Measurements from ENCODE around the gene MAN1C1. TPM values are rescaled to one million over a fixed set of nuclear protein-coding genes. Genes with fewer than 3 reads are reported as not detected.

MAN1C1 gene
- total and polyA plus RNA-seq, 2 donors (not counting 3 experiments of a cell fraction or from before 2014, with no cell fraction given): 1.5 to 4.0 TPM

- no peaks in the 10 kb centered on the region for H3K27me3 ChIP-seq (ENCODE audit: control insufficient read depth in 2 of 2, insufficient read depth in 2 of 2, low read length in 2 of 2)
- DNase-seq (ENCODE audit: low read depth, low spot score) (no peak), FAIRE-seq (no peak)
- no peak overlapping the region for H2AFZ ChIP-seq (ENCODE audit: low read depth, low read length)
- H3K9ac ChIP-seq (replicated peaks; ENCODE audit: extremely low read depth, insufficient read depth, low read length): no peak overlapping the region
- H3K9me3 ChIP-seq (replicated peaks; ENCODE audit: control insufficient read depth, insufficient read depth, low read length): no peaks in the 10 kb centered on the region
- no peaks in the 10 kb centered on the region for H3K9me1 ChIP-seq (replicated peaks; ENCODE audit: control insufficient read depth, extremely low read depth, insufficient read depth, low read length)
- POLR2A ChIA-PET: no interaction called here
- intact Hi-C loops (cut with micrococcal nuclease): no loop called here
- dilution Hi-C loops (cut with MboI; ENCODE audit: extremely low pct_ligation_motif_present, low sequenced_read_pairs): no loop called here
- no peak overlapping the region for H3K4me3 ChIP-seq (replicated peaks in 1 of 3; ENCODE audit: insufficient read depth in 1 of 3, low read depth in 1 of 3, low read length in 3 of 3)
- no peak overlapping the region for H3K27ac ChIP-seq (ENCODE audit: insufficient read depth, low read depth, low read length)
- H3K36me3 ChIP-seq (ENCODE audit: control insufficient read depth in 2 of 2, extremely low read depth in 1 of 2, insufficient read depth in 2 of 2, low read length in 2 of 2): peaks cover 4 to 25% of the 10 kb centered on the region in 2 experiments
- BruUV-seq (replicated peaks): no TSS peak
- H3K4me1 ChIP-seq (ENCODE audit: control insufficient read depth, extremely low read depth, insufficient read depth, low read length): peaks cover 12% of the 10 kb centered on the region
- CTCF ChIA-PET: interaction anchor here (0.7 kb wide), 1 partner anchor 50 kb away, joined by 3 read pairs; the partner anchor contains the start of gene PAQR7
- TF ChIP-seq POLR2AphosphoS5 (IDR thresholded peaks at IDR 0.05; ENCODE audit: insufficient read depth, low read depth, low read length): no peak
- no peak for TF ChIP-seq EZH2 (IDR thresholded peaks at IDR 0.05; ENCODE audit: borderline replicate concordance, low read depth, low read length, severe bottlenecking)
- no peak for TF ChIP-seq FOS (IDR thresholded peaks at IDR 0.05; ENCODE audit: borderline replicate concordance, insufficient read depth, low read length)
- TF ChIP-seq JUN (IDR thresholded peaks at IDR 0.05; ENCODE audit: borderline replicate concordance, insufficient read depth, insufficient read length, low read depth): no peak
- TF ChIP-seq CTCF (IDR thresholded peaks at IDR 0.05; ENCODE audit: extremely low read depth in 1 of 2, insufficient read depth in 1 of 2, low read depth in 1 of 2, low read length in 2 of 2): no peak
- TF ChIP-seq GATA2 (IDR thresholded peaks at IDR 0.05; ENCODE audit: insufficient read depth, insufficient read length, low read depth, low read length): no peak
- no peak for TF ChIP-seq POLR2A (IDR thresholded peaks at IDR 0.05; ENCODE audit: low read depth, low read length)
- no peak for TF ChIP-seq MYC (IDR thresholded peaks at IDR 0.05; ENCODE audit: low read depth, low read length)
- TF ChIP-seq, protein P1, sequence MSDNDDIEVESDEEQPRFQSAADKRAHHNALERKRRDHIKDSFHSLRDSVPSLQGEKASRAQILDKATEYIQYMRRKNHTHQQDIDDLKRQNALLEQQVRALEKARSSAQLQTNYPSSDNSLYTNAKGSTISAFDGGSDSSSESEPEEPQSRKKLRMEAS (IDR thresholded peaks at IDR 0.05; ENCODE audit: insufficient read depth, insufficient read length): no peak
- no peak overlapping the region for H3K4me2 ChIP-seq (ENCODE audit: insufficient read depth, low read length)
- peaks cover 9% of the 10 kb centered on the region for H3K79me2 ChIP-seq (ENCODE audit: control insufficient read depth, insufficient read depth, low read length)
- H4K20me1 ChIP-seq (replicated peaks; ENCODE audit: control insufficient read depth, extremely low read depth, insufficient read depth, low read length): no peaks in the 10 kb centered on the region
These were observed 209.0 kb downstream of the MAN1C1 start for GRCh38 chr1:25825605-25826004.

Measured in endothelial cell of umbilical vein (primary cell).